ENCODE measurements around the gene CTU2. TPM values are rescaled to one million over a fixed set of nuclear protein-coding genes. Genes with fewer than 3 reads are reported as not detected.

The CTU2 gene
- polyA plus RNA-seq, 1 donor, result 12.0 TPM

DNA sequence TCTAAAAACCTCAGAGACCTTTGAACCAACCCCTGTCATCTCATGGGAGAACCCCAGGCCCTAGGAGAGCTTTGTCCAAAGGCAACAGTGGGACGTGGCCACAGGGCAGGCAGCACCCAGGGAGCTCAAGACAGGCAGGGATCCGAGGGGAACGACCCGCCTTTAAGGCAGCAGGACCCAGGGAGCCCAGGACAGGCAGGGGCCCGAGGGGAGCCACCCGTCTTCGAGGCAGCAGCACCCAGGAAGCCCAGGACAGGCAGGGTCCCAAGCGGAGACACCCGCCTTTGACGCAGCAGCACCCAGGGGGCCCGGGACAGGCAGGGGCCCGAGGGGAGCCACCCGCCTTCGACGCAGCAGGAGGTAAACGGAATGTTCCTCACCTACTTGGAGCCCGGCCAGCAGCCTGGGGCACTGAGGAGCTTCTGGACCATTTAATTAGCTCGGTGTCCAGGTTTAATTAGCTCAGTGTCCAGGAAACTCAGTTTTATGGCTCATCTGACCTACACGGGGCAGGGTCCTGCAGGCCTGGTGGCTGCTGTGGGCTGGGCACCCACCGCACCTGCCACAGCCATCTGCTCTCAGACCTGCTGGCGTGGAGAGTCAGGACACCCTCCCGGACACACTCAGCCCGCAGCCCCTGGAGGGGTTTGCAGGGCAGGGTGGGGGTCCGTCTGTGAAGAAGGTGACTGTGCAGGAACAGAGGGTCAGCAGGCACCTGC, 54.3 kb downstream of the CTU2 start:
- DNase-seq (ENCODE audit: low read depth), result no peak

DNA sequence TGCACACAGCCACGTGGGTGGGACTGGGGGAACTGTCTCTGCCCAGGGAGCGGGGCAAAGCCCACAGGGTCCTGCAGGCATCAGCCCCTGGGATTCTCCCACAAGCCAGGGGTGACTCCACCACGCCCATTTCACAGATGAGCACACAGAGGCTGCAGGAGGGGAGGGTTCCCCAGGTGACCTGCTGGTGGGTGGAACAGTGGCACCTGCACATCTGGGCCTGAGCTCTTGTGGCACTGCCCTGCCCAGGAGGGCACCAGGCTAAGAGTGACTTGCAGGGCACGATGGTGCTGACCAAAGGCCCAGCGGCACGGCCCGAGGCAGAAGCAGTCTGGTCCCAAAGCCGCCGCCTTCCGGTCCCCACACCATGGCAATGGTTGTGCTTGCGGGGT, 54.8 kb downstream of the CTU2 start:
- DNase-seq (ENCODE audit: low read depth), result no peak

DNA sequence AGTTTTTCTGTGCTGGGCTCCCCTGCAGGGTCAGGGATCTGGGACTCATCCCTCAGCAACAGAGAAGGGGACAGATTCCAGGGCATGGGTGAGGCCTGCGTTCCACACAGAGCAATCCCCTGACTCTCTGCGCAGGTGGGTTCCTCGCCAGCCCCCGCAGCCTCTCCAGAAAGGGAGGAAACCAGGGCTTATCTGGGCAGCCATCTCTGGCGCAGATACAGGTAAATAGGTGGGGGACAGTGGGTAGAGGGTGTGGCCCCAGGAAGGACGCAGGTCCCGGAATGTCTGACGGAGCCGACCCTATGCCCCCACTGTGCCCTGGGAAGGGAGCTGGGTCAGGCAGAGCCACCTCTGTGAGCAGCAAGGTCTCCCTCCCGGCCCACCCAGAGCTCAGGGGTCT, 55.5 kb downstream of the CTU2 start:
- DNase-seq (ENCODE audit: low read depth), result no peak

DNA sequence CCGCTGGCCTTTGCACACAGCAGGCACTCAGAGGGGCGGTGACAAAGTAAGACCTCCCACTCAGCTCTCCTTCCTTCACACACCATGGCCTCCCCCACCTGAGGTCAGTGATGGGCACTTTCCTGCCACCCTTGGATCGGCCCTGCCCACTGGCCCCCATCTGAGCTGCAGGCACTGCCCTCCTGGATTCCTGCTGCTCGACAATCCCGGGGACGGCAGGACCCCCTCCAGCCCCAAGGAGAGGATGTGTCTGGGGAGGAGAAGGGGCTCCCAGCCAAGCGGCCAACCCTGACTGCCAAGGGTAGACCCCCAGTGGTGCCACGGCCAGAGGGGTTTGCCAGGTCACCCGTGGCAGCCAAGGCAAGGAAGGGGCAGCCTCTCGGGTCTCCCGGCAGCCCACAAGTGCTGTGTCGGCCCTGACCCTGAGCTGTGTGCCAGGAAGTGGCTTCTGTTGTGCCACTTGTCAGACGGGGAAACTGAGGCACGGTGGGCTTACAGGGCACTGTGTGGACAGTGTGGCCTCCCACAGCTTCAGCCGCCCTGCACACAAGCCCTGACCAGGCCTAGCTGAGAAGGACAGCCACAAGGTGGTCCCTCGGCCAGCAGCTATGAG, 56.1 kb downstream of the CTU2 start:
- no peak for DNase-seq (ENCODE audit: low read depth)

DNA sequence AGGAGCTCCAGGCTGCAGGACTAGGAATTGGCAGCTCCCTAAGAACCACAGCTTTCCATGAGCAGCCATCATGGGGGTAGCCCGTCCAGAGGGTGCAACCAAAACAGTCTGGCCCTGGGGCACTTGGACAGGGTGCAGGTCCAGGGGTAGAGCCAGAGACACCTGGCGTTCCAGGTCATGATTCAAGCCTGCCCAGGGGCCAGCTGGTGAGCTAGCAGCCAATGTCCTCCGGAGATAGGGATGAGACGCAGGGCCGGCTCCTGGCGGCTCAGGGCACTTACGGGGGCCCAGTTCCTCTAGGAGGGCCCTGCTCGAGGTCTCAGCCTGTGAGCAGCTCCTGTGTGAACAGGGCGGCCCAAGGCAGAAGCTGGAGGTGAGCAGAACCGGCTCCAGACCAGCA, 56.6 kb downstream of the CTU2 start:
- no peak for DNase-seq (ENCODE audit: low read depth)

DNA sequence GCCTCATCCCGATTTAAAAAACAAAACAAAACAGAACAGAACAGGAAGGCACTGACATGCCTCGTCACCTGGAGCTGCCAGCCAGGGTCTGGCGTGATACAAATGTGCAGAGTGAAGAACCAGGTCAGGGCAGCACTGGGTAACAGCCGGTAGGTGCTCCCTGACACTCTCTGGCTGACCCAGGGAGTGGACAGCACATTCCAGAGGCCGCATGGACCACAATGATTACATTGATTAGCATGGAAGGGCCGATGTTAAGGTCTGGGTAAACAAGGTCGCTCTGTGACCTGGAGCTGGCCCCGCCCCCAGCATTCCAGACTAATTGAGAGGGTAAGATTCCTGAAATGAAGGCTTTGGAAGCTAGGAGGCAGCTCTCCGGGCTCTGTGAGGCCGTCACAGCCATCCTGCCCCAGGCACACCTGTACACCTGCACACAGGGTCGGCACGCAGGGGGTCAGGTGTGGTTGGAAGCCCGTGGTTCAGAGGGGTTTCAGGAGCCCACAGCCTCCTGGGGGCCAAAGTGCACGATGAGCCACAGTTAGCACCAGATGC, 57.3 kb downstream of the CTU2 start:
- DNase-seq (ENCODE audit: low read depth), result no peak

DNA sequence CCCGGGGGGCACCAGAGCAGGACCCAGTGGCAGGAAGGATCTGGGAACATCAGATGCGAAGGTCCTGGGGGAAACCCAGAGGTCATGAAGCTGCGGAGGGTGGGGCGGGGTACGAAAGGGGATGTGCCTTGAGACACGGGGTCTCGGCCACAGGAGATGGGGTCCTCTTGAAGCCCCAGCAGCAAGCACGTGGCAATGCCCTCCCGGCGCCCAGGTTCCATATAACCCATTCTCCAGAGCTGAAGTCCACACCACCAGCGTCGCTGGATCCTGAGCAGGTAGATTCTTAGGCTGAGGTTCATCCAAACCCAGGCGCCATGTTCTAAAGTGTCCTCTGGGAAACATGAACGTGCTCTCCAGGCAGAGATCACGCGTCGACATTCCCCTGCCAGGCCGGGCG, 57.8 kb downstream of the CTU2 start:
- no peak for DNase-seq (ENCODE audit: low read depth)

DNA sequence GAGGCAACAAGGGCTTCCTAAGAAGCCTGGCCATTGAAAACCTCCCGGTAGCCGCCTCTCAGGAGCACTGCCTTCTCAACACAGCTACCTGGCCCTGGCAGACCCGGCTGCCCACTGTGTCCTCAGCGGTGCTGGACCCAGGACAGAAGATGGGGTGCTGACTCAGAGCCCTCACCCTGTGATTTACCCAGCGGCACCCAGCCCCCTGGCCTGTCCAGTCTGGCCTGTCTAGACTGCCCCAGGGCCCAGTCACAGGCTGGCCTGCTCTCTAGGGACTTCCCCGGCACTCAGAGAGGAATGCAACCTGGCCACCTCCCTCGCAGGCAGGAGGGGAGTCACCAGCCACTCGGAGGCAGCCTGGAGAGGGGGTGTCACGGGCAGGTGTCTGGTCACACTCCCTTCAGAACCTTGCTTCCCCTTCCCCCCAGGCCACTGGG, 58.6 kb downstream of the CTU2 start:
- no peak for DNase-seq (ENCODE audit: low read depth)

Other genes with a start within 250 kb of the CTU2 start
- 26.0 TPM for gene ZC3H18, start 136.1 kb upstream of the CTU2 start, polyA plus RNA-seq (ENCODE audit: insufficient read length)
- gene IL17C, start 67.9 kb upstream of the CTU2 start, polyA plus RNA-seq (ENCODE audit: insufficient read length), result not detected
- 39.6 TPM for gene CYBA, start 55.5 kb upstream of the CTU2 start, polyA plus RNA-seq (ENCODE audit: insufficient read length)
- gene MVD, start 43.4 kb upstream of the CTU2 start, polyA plus RNA-seq (ENCODE audit: insufficient read length), result 30.1 TPM
- gene SNAI3, start 20.0 kb upstream of the CTU2 start, polyA plus RNA-seq (ENCODE audit: insufficient read length), result 7.9 TPM
- 16.0 TPM for gene RNF166, start 95 bp upstream of the CTU2 start, polyA plus RNA-seq (ENCODE audit: insufficient read length)
- 52.2 TPM for gene PIEZO1, start 78.7 kb downstream of the CTU2 start, polyA plus RNA-seq (ENCODE audit: insufficient read length)
- gene CDT1, start 97.3 kb downstream of the CTU2 start, polyA plus RNA-seq (ENCODE audit: insufficient read length), result 5.6 TPM
- 54.2 TPM for gene APRT, start 105.4 kb downstream of the CTU2 start, polyA plus RNA-seq (ENCODE audit: insufficient read length)
- 17.1 TPM for gene GALNS, start 150.4 kb downstream of the CTU2 start, polyA plus RNA-seq (ENCODE audit: insufficient read length)
- 52.2 TPM for gene TRAPPC2L, start 150.6 kb downstream of the CTU2 start, polyA plus RNA-seq (ENCODE audit: insufficient read length)
- gene PABPN1L, start 160.2 kb downstream of the CTU2 start, polyA plus RNA-seq (ENCODE audit: insufficient read length), result 0.11 TPM

All from forelimb muscle (tissue), 1 donor.